NCI-H2171 treated with DMSO at 0.1 percent for 48 hours (cell line): Measurements from ENCODE around the gene DCAF5.

Experiments used
- DNase-seq: peaks from one replicate; lab custom pipeline; 2025; lab: John Stamatoyannopoulos, UW

Gene DCAF5

DNA sequence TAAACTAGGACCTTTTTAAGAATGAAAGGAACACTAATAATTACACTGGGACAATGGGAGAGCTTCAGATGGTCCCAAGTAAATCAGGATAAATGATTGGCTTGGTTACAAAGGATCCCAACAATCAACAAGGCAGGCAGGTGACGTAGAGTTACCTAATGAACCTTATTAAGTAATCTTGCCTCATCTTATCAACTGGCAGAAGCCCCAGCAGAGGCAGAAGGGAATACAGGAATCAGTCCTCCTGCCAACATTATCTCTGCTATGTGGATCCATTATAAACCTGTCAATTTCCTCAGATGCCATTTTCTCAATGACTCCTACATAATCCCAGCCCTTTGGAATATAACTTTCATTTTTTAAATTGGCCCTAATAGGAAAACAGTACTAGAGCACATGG lies 11.4 kb downstream of the DCAF5 start:
- no peak for DNase-seq

DNA sequence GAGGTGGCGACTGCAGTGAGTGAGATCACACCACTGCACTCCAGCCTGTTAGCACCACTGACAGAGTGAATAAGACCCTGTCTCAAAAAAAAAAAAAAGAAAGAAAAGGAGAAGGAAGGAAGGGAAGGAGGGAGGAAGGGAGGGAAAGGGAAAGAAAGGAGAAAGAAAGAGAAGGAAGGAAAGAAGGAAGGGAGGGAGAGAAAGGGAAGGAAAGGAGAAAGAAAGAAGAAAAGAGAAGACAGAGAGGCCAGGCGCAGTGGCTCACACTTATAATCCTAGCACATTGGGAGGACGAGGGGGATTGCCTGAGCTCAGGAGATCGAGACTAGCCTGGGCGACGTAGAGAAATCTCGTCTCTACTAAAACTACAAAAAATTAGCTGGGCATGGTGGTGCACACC lies 13.2 kb downstream of the DCAF5 start:
- no peak for DNase-seq

DNA sequence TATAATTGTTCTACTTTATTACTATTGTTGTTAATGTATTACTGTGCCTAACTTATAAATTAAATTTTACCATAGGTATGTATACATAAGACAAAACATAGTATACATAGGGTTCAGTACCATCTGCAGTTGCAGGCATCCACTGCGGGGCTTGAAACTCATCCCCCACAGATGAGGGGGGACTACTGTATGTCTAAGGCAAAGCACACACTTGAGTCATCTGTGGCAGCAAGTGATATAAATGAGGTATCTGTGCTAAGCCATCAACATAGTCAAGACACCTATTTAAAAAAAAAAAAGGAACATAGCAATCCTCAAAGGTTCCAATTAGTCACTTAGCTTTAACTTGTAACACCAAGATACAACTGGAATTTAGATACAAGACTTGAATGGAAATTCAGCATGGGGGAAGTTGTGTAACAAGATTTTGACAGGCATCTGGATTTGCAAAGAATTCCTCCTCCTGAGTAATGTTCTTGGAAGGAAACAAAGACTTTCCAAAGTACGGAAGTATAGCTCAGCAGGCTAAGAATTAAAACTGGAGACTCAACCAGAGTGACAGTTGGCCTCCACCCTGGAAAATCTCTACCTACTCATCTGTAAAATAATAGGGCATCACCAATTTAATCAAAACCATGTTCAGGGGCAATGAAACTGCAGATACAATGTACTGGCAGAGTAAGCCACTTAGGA lies 14.9 kb downstream of the DCAF5 start:
- DNase-seq, result no peak

DNA sequence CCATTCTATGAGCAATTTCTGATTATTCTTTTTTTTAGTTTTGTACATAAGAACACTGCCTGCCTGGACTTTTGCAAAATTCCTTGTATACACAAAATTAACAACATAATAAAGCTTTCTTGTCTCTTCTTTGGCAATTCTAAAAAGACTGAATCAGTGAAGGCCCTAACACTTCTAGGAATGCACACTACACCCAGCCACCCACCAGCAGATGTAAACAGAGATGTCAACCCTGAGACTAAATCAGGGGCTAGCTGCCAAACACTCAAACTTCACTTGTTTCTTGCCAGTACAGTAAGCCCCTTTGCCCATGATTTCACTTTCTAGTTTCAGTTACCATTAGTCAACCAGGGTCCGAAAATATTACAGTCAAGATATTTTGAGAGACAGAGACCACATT lies 15.5 kb downstream of the DCAF5 start:
- no peak for DNase-seq

DNA sequence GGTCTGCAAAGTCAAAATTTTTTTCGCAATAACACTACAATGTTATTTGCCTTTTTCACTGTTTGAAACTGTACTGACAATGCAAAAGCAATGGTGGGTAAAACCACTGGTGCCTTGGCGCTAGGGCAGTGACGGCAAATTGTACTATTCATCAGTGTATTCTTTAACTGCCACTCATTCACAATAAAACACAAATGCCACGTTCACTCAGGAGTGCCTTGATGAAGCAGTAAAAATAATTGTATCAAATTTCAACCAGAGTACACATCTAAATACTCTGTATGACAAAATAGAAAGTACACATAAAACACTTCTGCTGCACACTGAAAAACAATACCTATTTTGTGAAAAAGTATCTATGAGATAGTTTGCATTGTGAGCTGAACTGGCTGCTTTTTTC lies 17.8 kb downstream of the DCAF5 start:
- peak; percentile 45 for DNase-seq

DNA sequence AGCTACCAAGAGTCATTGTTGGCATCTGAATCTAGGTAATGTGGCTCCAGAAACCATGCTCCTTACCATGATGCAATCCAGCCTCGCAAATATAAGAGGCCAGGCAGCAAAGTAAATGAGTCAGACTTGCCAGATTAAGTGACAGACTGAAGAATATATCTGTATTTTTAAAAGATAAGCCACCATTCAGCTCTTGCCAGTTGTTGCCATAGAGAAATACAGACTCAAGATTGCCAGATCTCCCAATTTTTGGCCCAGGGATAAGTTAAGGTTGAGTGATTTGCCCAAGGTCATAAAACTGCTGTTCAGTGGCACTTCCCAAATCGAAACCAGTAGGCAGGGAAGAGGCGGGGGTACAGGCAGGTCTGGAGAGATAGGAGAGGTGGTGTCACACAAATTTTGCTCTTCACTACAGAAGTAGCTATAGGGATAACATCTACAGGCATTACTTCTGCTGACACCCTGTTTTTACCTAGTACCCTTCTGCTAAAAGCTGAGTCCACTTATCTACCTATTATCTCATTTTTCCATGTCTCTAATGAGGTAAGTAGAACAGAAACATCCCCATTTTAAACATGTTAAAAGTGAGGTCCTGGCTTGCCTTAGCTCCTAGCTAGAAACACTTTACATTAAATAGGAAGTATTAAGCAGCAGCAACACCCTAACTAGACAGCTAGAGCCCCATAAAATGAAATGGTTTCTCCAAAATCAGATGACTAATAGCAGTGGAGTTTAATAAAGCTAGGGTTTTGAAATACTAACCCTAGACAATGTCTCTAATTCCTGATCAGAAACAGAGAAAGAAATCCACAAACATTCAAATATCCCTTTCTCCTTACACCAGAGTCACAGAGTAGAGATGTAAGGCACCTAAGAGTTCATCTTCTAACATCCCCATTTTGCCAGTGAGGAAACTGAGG lies 19.5 kb downstream of the DCAF5 start:
- DNase-seq, result no peak

DNA sequence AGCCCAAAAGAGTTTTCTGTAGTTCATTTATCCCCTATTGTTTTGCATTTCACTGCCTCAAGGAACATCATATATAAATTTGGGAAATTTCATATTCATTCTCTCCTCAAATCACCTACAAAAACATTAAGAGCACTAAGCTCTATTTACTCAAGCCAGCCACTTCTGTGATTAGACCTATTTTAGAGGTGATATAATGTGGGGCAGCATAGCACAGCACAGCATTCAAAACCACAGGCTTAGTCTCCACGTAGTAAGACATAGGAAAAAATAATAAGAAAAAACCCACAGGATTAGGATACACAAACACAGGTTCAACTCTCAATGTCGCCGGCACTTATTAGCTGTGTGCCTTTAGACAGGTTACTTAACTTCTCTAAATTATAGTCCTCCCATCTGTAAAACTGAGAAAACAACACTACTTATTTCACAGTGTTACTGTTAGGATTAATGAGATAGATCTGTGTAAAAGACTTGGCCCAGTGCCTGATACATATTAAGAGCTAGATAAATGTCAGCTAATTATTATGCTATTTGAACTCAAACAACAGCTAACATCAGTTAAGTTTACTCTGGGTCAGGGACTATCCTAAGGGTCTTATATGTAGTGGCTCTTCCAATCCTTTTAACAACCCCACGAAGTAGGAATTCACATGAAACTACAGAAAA lies 20.3 kb downstream of the DCAF5 start:
- DNase-seq, result no peak

DNA sequence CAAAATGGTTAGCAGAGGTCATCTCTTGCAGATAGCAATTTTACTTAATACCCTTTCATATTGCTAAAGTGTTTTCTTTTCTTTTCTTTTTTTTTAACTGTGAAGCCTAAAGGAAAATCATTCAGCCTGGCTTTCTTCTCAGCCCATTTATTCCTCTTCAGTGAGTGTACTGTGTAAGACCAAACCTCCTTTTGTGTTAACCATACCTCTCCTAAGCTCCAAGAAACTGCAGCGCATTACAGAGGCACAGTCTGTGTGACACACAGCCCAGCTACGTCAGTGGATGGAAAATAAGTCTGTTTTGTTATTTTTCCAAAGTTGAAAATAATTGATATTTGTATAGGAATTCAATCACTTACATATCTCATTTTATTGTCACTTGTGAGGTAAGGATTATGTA lies 21.7 kb downstream of the DCAF5 start:
- DNase-seq, result no peak

DNA sequence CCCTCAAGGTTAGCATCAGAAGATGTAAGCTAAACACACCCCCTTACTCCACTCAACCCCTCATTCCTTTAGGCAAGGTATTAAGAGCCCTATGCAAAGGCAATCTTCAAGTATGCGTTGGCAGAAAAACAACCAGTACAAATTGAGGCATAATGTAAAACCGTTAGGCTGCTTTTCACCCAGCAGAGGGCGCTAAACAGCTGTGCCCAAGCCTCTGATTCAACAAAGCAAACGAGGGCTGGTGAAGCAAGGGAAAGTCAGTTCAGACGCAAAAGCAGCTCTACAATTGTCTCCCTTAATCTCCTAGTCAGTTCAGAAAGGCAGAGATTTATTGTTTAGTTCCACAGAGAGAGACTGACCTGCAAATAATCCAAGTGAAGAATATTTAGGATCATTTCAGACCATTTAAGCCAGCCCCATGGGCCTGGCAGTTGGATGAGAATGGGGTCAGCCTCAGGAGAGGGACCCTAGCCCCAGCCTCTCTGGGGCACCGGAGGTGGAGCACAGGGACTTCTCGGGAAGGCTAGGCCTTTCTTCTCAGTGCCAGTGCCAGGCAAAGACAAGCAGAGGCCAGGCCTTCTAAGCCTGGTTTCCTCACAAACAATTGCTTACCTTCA lies 23.5 kb downstream of the DCAF5 start:
- DNase-seq, result peak; percentile 85

DNA sequence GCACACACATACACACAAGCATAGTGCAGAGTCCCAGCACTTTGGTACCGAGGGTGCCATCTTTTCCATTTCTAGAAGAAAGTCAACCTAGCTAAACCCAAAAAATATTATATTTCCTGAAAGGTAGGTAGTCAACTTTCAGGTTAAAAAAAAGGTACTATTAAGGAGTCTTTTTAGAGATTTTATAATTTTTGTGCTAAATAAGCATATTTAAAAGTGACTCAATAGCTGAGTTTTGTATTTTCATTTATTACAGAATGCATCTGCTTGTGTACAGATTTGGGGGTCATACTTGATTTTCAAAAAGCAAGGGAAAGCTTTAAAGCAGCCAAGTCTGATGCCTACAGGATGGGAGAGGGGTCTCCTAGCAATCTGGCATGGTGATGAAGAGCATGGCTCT lies 34.6 kb downstream of the DCAF5 start:
- DNase-seq, result no peak

DNA sequence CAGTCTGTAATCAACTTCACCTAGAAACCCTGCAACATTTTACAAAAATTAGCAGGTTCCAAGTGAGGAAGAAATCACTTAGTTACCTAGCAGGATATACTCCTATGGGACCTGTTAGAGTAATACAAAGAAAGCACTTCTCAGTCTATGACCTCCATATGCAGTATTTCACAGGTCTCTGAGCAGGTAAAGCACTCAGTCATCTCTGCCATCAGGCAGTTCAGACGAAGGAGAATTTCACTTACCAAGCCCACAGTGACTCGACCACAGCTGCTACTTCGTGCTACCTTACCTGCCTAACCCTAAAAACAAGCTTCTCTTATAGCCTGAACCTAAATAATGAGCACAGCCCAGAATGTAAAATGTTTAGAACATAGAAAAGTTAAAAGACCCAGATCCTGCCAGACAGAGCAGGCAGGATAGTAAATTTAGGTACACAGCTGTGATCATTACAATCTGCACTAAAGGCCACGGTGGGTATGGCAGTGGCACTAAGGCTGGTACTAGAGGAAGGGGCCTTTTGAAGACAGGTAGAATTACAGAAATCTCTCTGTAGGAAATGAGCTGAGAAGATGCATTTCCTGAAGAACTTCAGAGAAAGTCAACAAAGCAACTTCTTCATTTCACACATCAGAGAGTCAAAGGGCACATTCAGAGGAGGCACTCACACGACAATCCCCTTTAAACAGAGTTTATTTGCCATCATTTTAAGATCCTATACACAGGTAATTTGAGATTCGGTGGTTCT lies 35.7 kb downstream of the DCAF5 start:
- DNase-seq, result peak; percentile 8

DNA sequence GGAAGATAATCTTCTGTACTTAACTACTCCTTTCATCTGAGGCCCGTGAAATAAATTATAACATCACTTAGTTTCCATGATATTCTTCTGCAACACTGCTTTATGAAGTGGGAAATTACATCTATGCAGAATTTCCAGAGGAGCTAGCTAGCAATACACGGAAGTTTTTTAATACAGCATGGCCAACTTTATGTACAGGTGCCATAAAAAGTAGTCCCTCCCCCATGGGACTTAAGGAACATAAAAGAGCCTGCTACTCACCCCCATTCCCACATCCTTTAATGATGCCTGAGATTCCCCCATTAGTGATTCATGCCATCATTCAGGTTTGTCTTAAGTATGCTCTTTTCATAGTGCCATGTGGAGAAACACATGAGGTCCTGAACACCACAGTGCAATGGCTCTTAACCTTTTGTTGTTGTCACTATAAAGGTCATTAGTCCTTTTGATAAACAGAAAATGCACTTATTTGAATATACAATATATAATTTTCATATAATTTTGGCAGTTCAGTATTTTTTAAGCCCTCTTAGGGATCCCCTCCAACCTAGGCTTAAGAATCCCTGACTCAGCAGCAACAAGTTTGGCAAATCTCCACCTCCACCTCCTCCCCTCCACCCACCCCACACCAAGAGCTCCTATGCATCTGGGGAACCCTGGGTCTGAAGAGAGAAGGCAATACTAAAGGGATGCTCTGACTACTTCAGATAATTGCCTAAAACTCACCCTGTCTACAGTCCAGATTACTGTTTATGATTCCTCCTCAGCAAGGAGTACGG lies 37.3 kb downstream of the DCAF5 start:
- no peak for DNase-seq

DNA sequence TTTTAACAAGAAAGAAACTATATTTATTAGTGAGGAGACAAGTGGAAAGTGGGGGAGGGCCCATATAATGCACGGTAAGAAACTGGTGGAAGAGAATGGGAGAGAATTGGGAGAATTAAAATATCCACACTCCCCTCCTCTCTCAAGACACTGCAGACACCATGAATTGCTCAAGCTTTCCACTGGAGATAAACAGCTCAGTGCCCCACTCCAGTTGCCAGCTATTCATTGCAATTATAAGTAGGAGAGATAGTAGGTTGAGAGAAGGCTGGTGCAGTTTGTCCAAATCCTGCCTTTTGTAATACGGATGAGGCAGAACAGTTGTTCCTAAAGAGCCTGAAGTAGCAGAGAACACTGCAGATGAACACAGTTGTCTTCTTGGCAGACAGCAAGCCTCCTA lies 38.2 kb downstream of the DCAF5 start:
- DNase-seq, result no peak

DNA sequence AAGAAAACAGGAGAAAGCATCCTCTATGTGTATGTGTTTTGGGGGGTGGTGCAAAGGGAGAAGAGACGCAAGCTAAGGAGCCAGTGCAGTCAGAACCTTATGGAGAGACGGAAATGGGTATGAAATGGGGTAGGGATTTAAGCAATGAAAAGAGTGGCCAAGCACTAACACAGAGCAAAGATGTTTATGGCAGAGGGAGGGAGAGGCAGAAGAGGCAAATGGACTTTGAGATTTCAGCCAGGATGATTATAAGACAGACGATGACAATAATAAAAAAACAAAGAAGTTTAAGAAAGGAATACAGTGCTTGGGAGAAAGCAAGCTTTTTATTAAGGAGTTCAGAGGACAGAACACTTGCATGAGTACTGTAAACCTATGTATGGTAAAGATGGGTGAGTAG lies 44.6 kb downstream of the DCAF5 start:
- DNase-seq, result no peak

DNA sequence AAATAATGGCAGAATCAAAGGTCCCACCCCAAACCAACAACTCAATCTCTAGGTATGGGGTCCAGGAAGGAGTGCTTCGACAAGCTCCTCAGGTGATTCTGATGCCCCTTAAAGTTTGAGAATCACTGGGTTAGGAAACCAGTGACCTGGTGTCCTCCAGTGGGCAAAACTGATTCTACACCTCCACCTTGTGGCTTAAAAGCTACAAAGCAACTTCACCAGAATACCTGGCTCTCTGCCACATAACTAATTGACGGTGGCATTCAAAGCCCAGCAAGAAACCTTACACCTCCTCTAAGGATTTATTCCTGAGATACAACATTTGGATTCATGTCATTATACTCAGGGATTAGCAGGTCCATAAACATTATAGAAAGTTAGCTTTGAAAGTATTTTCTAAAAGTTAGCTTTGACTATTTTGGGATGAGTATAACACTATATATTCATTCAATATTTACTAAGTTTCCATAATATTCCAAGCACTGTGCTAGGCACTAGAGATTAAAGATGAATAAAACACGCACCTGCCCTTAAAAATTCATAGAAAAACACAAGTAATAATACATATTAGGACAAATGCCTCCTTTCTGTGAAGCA lies 45.4 kb downstream of the DCAF5 start:
- peak; percentile 81 for DNase-seq

DNA sequence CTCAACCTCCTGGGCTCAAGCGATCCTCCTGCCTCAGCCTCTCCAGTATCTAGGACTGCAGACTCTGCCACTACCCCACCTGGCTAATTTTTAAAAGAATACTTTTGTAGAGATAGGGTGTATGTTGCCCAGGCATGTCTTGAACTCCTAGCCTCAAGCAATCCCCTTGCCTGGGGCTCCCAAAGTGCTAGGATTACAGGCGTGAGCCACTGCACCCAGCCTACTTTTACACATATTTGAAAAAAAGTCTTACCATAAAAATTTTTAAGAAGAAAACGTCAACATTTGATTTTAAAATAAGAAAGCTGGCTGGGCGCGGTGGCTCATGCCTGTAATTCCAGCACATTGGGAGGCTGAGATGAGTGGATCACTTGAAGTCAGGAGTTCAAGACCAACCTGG lies 46.5 kb downstream of the DCAF5 start:
- no peak for DNase-seq

DNA sequence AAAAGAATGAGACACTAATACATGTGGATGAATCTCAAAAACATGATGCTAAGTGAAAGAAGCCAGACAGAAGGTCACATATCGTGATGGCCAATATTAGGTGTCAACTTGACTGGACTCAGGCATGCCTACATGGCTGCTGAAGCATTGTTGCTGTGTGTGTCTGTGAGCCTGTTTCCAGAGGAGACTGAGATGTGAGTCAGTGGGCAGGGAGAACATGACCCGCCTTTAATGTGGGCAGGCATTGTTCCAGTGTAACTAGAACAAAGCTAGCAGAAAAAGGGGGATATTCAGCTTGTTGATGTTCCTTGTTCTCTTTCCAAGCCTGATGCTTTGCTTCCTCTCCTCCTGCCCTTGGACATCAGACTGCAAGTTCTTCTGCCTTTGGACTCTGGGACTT lies 47.6 kb downstream of the DCAF5 start:
- DNase-seq, result no peak

DNA sequence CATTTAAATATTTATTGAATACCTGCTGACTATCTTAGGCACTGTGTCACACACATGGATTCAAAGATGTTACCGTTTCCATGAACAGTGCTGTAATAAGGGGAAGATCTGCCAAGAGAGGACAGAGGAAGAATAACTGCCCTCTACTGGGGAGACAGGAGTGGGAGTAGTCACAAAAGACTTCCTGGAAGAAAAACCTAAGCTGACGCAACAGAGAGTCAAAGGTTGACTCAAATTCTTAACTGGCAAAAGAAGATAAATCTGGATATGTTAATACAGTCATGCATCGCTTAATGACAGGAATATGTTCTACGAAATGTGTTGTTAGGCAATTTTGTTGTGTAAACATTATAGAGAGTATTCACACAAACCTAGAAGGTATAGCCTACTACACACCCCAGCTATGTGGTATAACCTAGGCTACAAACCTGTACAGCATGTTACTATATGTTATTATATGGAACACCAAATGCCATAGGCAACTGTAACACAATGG lies 51.5 kb downstream of the DCAF5 start:
- DNase-seq, result peak; percentile 3

DNA sequence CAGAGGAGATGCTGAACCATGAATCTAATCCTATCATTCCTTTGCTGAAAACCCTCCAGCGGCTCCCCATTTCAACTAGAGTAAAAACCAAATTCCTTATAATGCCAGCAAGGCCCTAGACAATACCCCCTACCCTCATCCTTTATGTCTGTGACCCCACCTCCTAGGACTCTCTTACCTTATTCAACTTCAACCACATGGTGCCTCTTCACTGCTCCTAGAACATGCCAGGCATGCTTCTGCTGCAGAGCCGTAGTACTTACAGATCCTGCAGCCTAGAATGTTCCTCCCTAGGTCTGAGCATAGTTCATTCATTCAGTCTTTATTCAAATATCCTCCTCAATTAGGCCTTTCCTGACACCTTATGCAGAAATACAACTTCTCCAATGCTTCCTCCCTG lies 54.9 kb downstream of the DCAF5 start:
- no peak for DNase-seq

DNA sequence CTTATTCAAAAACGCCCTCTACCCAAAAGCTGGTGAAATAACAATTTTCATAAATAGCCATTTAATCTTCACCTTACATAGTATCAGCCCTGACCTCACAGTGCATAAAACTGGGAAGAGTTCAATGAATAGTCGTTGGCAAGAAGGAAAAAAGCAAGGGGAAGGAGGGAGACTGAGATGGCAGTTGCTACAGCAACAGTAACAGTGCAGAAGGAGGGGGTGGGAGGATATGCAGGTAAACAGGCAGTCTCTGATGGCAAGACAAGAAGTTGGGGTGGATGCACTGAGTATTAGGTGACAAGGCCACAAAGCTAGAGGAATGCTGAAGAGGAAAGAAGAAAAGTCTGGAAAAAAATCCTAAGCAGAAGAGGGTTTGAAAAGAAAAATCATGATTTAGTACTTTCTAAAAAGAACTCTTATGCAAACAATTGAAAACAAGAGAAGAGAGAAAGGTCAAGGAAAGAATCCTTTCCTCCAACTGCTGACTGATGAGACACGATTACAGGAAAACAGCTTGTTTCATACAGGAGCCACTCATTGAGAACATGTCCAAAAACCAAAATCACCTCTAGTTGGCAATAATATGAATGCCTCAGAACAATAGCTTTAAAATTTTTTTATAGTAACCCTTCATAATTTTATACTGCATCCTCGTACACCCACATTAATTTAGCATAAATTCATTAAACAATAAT lies 56.0 kb downstream of the DCAF5 start:
- no peak for DNase-seq
